Measurements from ENCODE around the gene PAPPA2.

Gene PAPPA2

DNA sequence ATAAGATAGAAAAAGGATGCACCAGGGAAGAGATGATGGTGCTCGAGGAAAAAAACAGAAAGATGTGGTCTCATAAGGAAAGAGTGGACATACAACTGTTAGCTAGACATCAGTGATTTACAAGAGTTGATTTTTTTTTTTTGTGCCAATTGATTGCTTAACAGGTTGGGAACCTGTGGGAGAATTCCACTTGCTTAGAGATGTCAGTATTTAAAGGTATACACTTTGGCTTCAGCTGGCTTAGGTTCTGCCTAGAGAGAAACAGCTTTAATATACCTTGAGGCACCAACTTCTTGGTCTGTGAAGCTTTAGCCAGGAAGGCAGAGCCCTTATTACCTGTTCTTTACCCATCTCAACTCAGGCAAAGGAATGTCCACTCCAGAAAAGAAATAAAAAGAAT, 303.8 kb downstream of the PAPPA2 start:
- no peak for DNase-seq (ENCODE audit: low spot score)

DNA sequence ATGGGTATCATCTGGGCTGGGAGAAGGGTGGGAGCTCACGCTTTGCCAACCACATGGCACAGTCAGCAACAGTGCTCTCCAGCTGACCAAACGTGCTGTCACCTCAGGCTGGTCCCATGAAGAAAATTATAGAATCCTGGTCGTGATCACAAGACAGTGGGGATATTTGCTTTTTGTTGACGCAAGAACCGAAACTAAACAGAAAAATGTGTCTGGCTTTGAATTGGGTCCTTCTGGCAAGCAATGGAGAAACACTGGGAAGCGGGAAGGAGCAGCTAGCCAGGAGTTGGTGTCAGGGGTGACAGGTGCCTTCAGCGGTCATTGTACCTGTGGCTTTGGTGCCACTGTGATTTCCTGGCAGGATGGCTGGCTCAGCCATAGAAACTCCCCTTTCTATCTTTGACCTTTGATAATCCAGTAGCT, 304.8 kb downstream of the PAPPA2 start:
- DNase-seq (ENCODE audit: low spot score) = no peak

DNA sequence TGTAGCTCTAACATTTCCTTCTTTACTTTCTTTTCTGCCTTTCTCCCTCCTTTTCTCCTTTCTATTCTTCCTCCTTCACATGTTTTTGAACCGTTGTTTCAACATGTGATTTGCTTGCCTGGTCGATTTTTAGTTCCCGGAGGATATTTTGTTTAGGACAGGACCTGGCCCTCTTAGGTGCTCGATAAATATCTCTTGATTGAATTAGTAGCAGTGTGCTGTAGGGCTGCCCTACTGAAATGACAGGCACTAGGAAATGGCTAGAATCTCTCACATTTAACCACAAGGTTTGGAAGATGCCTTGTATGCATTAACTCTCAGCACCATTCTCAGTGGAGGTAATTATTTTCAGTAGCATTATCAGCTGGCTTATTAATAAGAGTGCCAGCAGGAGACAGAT, 305.6 kb downstream of the PAPPA2 start:
- no peak for DNase-seq (ENCODE audit: low spot score)

DNA sequence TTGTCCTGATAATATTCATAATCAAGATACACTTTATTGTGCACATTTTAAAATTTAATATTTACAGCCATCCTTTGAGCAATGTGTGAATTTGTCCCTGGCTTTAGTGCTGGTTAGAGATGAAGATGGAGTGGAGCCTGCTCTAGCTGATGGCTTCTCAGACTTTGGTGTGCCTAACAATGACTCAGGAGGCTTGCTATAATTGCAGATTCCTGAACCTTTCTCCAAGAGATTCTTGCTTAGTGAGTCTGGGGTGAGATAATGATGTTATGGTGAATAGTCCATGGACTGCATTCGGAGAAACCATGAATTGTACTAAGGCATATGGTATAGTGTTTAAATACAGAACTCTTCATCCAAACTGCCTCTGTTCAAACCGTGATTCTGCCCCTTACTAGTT, 307.1 kb downstream of the PAPPA2 start:
- DNase-seq (ENCODE audit: low spot score) = no peak

DNA sequence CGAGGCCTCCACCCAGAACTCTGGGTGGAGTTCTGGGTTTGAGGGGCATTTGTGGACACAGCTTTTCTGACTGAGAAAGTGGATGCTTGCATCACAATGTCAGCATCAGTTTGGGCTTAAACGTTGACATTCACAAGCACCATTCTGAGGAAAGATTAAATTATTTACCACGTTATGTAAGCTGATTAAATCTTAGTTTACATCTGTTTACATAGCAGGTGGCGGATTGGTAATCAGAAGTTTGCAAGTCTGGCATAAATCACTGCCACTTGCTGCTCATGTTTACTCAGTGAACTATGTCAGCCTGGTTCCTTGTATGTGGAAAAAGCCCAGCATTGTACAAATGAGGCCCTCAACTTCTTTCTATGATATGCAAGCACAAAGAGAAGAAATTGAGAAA, 310.1 kb downstream of the PAPPA2 start:
- DNase-seq (ENCODE audit: low spot score) = no peak

DNA sequence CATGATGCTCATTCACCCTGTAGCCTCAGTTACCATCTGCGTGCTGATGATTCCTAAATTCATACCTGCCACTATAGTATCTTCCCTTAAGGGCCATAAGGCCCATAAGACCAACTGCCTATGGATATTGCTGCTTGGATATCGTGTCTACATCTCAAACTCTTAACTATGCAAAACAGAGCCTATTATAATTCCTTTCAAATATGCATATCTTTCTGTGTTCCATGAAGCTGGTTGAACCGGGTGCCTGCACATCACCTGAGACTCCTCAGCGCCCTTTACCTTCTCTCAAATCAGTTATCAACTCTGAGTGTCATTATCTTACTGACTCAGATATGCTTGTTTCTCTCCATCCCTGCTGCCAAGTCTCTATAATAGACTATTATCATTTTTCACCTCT, 311.2 kb downstream of the PAPPA2 start:
- no peak for DNase-seq (ENCODE audit: low spot score)

DNA sequence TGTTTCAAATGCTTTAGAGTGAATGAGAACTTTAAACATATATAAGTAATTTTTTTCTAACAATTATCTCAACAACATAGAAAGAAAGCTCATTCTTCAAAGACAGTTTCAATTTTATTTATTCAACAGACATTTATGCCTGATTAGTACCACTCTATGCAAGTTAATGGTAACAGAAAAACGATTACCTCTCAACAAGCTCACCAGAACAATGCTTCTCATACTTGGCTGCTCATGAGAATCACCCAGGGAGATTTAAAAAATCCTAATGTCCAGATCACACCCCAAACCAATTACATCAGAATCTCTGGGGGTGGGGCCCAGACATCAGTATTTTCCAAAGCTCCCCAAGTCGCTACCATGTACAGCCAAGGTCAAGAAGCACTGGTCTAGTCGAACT, 312.4 kb downstream of the PAPPA2 start:
- peak; percentile 3 for DNase-seq (ENCODE audit: low spot score)

DNA sequence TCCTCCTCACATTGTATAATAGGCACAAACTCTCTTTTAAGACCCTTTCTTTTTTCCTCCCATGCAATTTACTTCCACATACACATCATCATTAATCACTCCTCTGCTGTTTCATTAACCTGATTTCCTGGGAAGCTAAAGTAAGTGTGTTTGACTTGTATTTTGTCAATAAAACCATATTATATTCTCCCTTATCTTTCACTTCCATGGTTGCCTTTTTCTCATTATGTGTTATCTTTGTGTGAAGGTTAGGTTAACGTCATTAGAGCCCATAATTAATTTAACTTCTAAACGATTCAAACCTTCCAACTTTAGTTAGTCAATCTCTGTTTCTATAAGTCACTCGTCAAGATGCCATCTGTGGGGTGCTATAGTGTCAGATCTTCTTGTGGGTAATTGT, 313.0 kb downstream of the PAPPA2 start:
- DNase-seq (ENCODE audit: low spot score) = no peak

DNA sequence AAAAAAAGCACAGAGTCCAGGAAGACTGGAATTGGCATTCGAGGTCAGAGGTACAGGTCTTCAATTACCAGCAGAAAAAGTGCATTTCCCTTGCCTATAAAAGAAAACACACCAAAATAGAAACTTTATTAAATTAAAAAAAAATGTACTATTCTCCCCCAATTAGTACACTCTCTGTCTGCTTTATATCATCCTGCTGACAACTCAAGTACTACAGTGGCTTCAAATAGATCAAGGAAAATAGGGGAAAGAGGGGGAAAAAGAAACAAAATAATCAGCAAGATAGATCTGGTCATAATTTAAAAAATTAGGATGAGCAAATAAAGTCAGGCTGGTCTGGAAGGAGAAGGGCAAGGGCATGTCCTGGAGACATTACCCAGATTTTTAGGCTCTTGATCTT, 315.1 kb downstream of the PAPPA2 start:
- DNase-seq (ENCODE audit: low spot score) = no peak

DNA sequence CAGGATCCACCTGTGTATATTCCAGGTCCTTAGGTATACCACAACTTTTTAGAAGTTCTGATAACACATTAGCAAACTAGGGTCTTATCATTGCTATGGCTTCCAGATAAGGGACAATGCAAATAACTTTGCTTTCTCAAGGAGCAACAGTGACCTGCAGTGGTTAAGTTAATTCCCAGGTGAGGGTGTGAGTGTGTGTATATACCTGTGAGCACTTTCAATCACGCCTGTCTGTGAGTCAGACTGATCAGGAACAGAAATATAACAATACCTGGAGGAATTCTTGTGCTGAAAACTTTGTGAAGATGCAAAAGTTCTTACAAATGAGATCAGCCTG, 317.0 kb downstream of the PAPPA2 start:
- no peak for DNase-seq (ENCODE audit: low spot score)

DNA sequence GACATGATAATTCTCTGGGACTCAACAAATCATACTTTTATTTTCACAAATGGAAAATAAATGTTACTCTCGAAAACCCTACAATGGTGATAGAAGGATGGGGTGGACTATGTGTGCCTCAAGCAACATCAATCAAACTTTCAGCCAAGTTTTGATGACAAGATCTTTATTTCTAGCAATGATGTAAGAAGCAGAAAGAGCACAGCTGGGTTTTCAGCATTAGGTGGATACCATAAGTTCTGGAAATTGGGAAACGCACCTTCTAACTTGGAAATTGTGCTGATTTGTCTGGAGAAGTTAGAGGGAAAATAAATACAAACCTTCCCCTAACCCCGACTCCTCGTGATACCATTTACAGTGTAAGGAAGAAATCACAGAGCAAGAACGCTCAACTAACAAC, 320.3 kb downstream of the PAPPA2 start:
- no peak for DNase-seq (ENCODE audit: low spot score)

DNA sequence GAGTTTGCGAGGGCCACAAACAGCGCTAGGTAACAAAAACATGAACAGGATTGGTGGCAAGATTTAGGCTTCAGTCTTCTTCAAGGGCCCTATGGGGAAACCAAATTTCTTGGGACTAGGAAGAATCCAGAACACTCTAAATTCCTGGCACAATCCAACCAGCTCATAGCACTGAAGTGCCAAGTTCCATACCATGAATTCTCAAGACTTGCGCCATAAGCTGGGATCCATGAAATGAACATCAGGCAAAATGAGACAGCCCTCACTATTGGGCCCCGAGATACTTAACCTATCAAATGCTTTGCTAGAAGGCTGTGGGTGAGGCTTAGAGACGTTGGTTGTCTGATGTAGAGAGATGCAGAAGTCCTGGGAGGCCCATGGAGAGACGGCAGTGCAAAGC, 322.1 kb downstream of the PAPPA2 start:
- no peak for DNase-seq (ENCODE audit: low spot score)

DNA sequence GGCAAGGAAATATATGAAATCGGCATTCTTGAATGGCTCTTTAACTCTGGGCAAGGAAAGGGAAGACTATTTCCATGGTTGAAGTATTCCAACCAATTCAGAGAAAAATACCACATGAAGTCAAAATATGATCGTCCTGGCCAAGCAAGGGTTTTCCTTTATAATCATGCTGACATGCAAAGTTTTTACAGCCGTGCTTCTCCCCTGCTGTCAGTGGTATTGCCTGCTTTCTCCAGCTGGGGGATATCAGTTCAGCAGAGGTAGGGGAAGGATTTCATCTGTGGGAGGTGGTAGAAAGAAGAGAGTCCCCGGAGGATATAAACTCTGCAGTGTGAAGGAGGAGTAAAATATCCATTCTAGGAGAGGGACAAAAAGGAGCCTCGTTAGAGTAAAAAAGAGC, 322.8 kb downstream of the PAPPA2 start:
- no peak for DNase-seq (ENCODE audit: low spot score)

DNA sequence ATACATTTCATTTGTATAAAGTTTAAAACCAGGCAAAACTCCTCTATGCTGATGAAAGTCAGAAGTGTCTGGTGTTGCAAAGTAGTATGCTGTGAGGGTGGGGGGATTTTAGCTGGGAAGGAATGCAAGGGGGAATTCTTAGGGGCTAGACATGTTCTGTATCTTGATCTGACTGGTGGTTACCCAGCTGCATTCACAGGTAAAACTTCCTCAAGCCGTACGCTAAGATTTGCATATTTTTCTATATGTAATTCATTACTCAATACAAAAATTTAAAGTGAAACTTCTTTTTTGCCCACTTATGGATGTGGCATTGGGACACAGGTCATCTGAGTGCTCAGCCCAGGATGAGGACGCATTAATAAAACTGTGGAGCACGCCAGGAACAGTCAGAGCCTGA, 323.3 kb downstream of the PAPPA2 start:
- DNase-seq (ENCODE audit: low spot score) = peak; percentile 3

DNA sequence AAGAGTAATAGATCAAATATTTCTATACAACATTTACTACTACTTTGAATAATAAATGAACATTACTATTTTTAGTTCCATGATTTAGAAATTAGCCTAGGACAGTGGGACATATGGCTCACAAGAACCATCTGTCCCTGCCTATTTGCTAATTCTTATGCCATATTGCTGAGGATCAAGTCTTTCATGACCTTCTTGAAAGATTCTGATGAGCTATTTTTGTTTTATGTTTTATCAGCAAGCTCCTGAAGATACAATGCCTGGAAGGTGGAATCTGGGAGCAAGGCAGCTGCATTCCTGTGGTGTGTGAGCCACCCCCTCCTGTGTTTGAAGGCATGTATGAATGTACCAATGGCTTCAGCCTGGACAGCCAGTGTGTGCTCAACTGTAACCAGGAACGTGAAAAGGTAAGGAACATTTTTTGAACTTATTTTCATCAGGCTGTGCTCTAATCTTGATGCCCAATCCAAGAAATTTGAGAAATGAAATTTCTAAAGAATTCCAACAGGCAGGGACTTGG, 326.7 kb downstream of the PAPPA2 start:
- peak; percentile 91 for DNase-seq (ENCODE audit: low spot score)

DNA sequence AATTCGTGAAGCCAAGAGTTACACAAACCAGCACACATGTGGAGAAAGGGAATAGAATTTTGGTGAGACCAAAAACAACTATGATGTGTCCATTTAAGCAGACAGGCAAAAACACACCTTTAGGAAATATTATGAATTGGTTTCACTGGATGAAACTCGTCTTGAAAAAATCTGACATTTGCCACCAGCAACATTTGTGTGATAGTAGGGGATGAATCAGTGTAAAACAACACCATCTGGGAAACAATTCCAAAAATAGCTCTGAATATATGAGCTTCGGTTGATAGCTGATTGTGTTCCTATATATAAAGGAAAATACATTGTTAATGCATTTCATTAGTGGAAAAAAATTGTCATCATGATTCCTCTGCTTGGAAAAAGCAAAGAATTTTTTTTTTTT, 327.8 kb downstream of the PAPPA2 start:
- DNase-seq (ENCODE audit: low spot score) = peak; percentile 38

DNA sequence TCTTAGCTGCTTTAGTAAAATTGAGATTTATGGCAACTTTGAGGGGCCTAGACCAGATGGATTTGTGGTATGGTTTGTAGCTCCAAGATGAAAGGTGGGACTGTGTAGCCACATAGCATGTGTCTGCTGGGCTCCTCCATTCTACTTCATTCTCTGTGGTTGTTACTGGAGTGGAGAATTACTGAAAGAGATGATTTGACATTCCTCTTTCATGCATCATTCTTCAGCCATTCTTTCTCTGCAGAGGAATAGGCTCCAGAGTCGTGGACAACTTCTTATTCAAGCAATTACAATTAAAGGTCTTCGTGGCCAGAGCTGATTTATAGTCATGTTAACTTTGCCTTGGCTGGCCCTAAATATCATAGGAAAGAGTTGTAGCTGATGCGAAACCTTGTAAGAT, 328.9 kb downstream of the PAPPA2 start:
- DNase-seq (ENCODE audit: low spot score) = peak; percentile 64

DNA sequence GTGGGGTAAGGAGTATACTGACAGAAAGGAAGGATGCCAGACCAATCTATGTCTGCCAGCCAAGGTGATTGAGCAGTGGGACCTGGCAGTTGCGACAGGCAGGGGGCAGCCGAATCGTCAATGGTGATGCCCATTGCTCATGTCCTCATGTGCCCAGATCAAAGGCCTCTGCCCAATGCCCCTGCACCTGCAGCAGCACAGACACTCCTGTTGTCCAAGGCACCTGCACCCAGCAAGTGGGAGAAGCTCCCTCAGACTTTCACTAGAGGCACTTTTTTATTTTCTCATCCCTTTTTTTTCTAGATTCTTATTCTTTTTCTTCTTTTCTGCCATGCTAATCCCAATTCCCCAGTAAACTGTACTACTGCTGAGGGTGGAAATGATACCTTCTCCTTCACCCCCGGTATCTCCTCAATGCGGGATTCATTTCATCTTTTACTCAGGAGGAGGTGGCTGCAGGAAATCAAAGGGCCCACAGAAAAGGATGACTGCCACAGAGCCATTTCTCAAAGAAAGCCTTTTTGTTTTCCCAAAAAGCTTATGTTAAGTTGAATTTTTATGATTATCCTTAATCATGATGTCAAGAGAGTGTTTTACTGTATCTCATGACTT, 332.0 kb downstream of the PAPPA2 start:
- DNase-seq (ENCODE audit: low spot score) = no peak

DNA sequence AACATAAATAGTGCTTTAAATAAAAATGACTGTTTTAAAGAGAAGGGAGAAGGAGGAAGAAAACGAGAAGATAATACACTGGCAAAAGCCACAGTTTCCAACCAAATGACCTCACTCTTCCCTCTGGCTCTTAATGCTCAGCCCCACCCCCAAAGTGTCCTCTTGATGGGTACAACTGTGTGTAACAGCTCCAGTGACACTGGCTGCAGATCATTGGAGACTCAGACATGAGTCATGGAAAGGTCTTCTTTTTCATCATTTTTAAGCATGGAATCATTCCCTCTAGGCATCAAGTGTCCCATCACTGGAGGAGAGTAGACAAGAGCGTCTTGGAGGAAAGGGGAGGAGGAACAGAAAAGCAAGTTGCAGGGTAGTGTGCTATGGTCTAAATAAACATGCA, 333.0 kb downstream of the PAPPA2 start:
- peak; percentile 76 for DNase-seq (ENCODE audit: low spot score)

DNA sequence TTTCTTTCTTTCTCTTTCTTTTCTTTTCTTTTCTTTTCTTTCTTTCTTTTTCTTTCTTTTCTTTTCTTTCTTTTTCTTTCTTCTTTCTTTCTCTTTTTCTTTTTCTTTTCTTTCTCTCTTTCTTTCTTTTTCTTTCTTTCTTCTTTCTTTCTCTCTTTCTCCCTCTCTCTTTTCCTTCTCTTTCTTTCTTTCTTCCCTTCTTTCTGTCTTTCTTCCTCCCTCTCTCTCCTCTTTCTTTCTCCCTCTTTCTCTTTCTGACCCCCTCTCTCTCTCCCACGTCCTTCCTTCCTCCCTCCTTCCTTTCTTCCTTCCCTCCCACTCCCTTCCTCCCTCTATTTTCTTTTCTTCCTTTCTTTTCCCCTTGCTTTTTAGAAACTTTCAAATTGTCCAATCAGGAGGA, 333.6 kb downstream of the PAPPA2 start:
- no peak for DNase-seq (ENCODE audit: low spot score)

DNA sequence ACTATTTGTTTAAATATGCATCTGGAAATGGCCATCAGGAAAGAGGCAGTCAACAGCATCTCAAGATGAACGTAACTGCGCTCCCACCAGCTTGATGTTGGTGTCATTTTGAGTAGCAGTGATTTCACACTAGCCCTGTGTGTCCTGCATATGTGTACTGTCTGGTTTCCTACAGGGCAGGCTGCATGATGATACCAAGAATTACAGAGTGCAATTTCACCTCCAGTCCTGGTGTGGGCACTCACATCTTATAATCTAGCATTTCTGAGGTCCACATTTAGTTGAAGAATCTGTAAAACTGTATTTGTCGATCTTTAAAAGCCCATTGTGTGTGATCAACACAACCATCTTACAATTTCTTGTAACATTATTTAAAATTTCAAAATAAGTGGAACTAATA, 336.4 kb downstream of the PAPPA2 start:
- DNase-seq (ENCODE audit: low spot score) = no peak

DNA sequence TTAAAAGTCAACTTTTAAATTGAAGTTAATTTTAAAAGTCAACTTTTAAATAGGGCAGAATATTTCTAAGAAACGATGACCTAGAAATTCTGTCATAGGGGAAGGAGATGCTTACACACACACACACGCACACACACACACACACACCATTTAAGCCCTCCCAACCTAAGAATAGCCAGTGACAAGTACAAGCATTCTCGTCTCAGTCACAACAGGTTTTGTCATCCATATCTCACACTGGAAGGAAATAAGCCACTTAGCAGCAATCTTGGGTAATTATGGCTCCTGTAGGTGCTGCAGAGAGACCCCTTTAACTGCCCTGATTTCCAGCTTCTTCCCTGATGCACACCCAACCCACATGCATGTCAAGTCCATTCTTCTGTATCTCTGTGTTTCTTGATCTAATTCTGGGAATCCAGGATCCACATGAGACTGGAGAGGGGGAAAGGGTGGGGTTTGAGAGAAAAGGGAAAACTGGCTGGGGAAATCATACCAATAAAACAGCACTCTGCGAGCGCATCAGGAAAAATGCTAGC, 338.1 kb downstream of the PAPPA2 start:
- DNase-seq (ENCODE audit: low spot score) = no peak

DNA sequence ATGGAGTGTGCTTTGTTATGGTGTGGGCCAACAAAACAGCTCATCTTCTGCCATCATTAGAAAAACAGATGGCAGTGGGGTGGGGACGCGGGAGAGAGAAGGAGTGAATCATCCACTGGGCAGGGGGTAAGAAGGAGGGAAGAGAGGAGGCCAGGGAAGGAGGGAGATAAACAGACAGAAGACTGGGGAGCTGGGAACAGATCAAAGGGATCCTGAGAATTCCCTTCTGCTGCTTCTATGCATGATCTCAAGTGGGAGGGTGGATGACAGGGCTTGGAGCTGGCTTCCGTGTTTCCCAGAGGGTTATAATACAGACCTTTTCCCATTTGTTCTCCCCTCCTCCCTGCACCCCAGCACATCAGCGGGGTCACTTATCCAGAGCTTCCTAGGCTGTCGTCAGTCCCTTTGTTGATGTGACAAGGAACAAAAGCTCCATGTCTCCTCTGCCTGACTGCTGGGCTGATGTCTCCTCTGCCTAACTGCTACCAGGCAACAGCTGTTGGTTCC, 338.6 kb downstream of the PAPPA2 start:
- DNase-seq (ENCODE audit: low spot score) = no peak

DNA sequence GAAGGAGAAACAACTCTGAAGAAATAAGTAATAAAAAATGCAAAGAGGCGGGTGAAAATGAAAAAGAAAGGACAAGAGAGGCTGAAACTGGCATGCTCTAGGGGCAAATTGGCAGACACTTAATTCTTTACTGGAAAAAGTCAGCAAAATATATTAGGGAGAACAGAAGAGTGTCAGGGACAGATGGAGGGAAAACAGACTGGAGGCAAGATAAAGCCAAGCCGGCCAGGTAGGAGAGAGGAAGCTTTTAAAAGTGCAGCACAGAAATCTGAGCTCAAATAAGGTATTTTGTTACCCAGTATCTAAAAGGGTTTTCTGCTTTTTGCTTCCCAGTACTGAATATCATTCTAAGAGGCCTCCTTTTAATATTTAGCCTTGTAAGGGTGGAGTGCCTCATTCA, 339.3 kb downstream of the PAPPA2 start:
- no peak for DNase-seq (ENCODE audit: low spot score)

Data from kidney tubule cell (primary cell).